HG02852 (cell line): ENCODE data around the gene OS9.
"Not testable (repeated sequence)": the region's sequence is repeated elsewhere in the genome, so short reads cannot be mapped to it uniquely, and the experiment has no call there.

ENCODE experiments used
- ATAC-seq: cut with Tn5 transposase; IDR thresholded peaks from one replicate; pipeline ENCODE4 v1.9.1; 2021; ENCODE audit warnings: mild to moderate bottlenecking, moderate library complexity; ENCODE audit not compliant: unreplicated experiment

The OS9 gene

GRCh38 chr12:57693659-57694458 is at the start of gene OS9:
Gene OS9 (plus strand): TSS chr12:57694132. CDS start chr12:57694162, 30 bp downstream.
- ATAC-seq: peak; percentile 97

GRCh38 chr12:57645990-57646658 is 47.8 kb upstream of the OS9 start:
- ATAC-seq: not testable (repeated sequence)

- not testable (repeated sequence) for ATAC-seq
These were observed 47.3 kb upstream of the OS9 start for GRCh38 chr12:57646659-57647049.

- no peak for ATAC-seq
These were observed 39.9 kb upstream of the OS9 start for GRCh38 chr12:57654042-57654441.

GRCh38 chr12:57655541-57656240 is 38.2 kb upstream of the OS9 start:
- no peak for ATAC-seq

- not testable (repeated sequence) for ATAC-seq
These were observed 37.5 kb upstream of the OS9 start for GRCh38 chr12:57656408-57656807.

- no peak for ATAC-seq
These were observed 36.2 kb upstream of the OS9 start for GRCh38 chr12:57657744-57658143.

- no peak for ATAC-seq
These were observed 35.0 kb upstream of the OS9 start for GRCh38 chr12:57658890-57659289.

- no peak for ATAC-seq
These were observed 32.6 kb upstream of the OS9 start for GRCh38 chr12:57661376-57661775.

- ATAC-seq: not testable (repeated sequence)
These were observed 28.7 kb upstream of the OS9 start for GRCh38 chr12:57665066-57665820.

- ATAC-seq: no peak
These were observed 27.0 kb upstream of the OS9 start for GRCh38 chr12:57666897-57667296.

- not testable (repeated sequence) for ATAC-seq
These were observed 24.2 kb upstream of the OS9 start for GRCh38 chr12:57669691-57670090.

- not testable (repeated sequence) for ATAC-seq
These were observed 22.1 kb upstream of the OS9 start for GRCh38 chr12:57671811-57672210.

GRCh38 chr12:57672801-57673200 is 21.1 kb upstream of the OS9 start:
- no peak for ATAC-seq

- no peak for ATAC-seq
These were observed 19.2 kb upstream of the OS9 start for GRCh38 chr12:57674691-57675090.

- ATAC-seq: not testable (repeated sequence)
These were observed 16.0 kb upstream of the OS9 start for GRCh38 chr12:57677947-57678346.

GRCh38 chr12:57679697-57680096 is 14.2 kb upstream of the OS9 start:
- no peak for ATAC-seq

- no peak for ATAC-seq
These were observed 6.1 kb upstream of the OS9 start for GRCh38 chr12:57687862-57688261.

GRCh38 chr12:57688931-57689330 is 5.0 kb upstream of the OS9 start:
- no peak for ATAC-seq

- ATAC-seq: no peak
These were observed 1.4 kb upstream of the OS9 start for GRCh38 chr12:57692500-57692899.

- no peak for ATAC-seq
These were observed 644 bp upstream of the OS9 start for GRCh38 chr12:57693317-57693658.
